ENCODE data around the gene LBP.
"Not testable (repeated sequence)": the region's sequence is repeated elsewhere in the genome, so short reads cannot be mapped to it uniquely, and the experiment has no call there.

The LBP gene

GRCh38 chr20:38407822-38408221 is 61.5 kb downstream of the LBP start:
- not testable (repeated sequence) for H3K27me3 ChIP-seq (ENCODE audit: control insufficient read depth, insufficient read depth, low read length, poor library complexity, severe bottlenecking); H3K36me3 ChIP-seq (ENCODE audit: control insufficient read depth, insufficient read depth, low read length); H3K4me3 ChIP-seq (ENCODE audit: insufficient read depth, low read depth, low read length); H3K4me1 ChIP-seq (ENCODE audit: control insufficient read depth, insufficient read depth, low read length); H3K27ac ChIP-seq (ENCODE audit: insufficient read depth, low read depth, low read length, poor library complexity, severe bottlenecking); H3K9me3 ChIP-seq (ENCODE audit: control insufficient read depth, low read length)
- WGBS, 2 experiments, result 87 to 92% methylated on average over 9 of the region's 9 CpGs

- H3K36me3 ChIP-seq (ENCODE audit: control insufficient read depth, insufficient read depth, low read length), result peaks cover 3% of the 10 kb centered on the region
- no peaks in the 10 kb centered on the region for H3K9me3 ChIP-seq (ENCODE audit: control insufficient read depth, low read length)
- H3K27ac ChIP-seq (ENCODE audit: insufficient read depth, low read depth, low read length, poor library complexity, severe bottlenecking), result no peak overlapping the region
- 93 to 94% methylated on average over 8 to 9 of the region's 9 CpGs for WGBS, 2 experiments
- no peak overlapping the region for H3K4me3 ChIP-seq (ENCODE audit: insufficient read depth, low read depth, low read length)
- no peaks in the 10 kb centered on the region for H3K4me1 ChIP-seq (ENCODE audit: control insufficient read depth, insufficient read depth, low read length)
- H3K27me3 ChIP-seq (ENCODE audit: control insufficient read depth, insufficient read depth, low read length, poor library complexity, severe bottlenecking), result no peaks in the 10 kb centered on the region
Observed at GRCh38 chr20:38412877-38413577, 66.7 kb downstream of the LBP start.

- Histone ChIP-seq H3K9me3 (ENCODE audit: control insufficient read depth, low read length) (no peaks in the 10 kb centered on the region), H3K27ac (ENCODE audit: insufficient read depth, low read depth, low read length, poor library complexity, severe bottlenecking) (no peak overlapping the region), H3K27me3 (ENCODE audit: control insufficient read depth, insufficient read depth, low read length, poor library complexity, severe bottlenecking) (no peaks in the 10 kb centered on the region), H3K36me3 (ENCODE audit: control insufficient read depth, insufficient read depth, low read length) (peaks cover 7% of the 10 kb centered on the region), H3K4me1 (ENCODE audit: control insufficient read depth, insufficient read depth, low read length) (no peaks in the 10 kb centered on the region), H3K4me3 (ENCODE audit: insufficient read depth, low read depth, low read length) (no peak overlapping the region)
- 89 to 92% methylated on average over 14 of the region's 14 CpGs for WGBS, 2 experiments
Observed at GRCh38 chr20:38414769-38415450, 68.6 kb downstream of the LBP start.

- Histone ChIP-seq H3K4me3 (ENCODE audit: insufficient read depth, low read depth, low read length) (no peak overlapping the region), H3K27me3 (ENCODE audit: control insufficient read depth, insufficient read depth, low read length, poor library complexity, severe bottlenecking) (no peaks in the 10 kb centered on the region), H3K4me1 (ENCODE audit: control insufficient read depth, insufficient read depth, low read length) (no peaks in the 10 kb centered on the region), H3K9me3 (ENCODE audit: control insufficient read depth, low read length) (no peaks in the 10 kb centered on the region), H3K36me3 (ENCODE audit: control insufficient read depth, insufficient read depth, low read length) (peaks cover 42% of the 10 kb centered on the region), H3K27ac (ENCODE audit: insufficient read depth, low read depth, low read length, poor library complexity, severe bottlenecking) (no peak overlapping the region)
- 92% methylated on average over 4 of the region's 4 CpGs for WGBS, 2 experiments
Observed at GRCh38 chr20:38418509-38419204, 72.4 kb downstream of the LBP start.

GRCh38 chr20:38420388-38421085 is 74.3 kb downstream of the LBP start:
- Histone ChIP-seq H3K4me3 (ENCODE audit: insufficient read depth, low read depth, low read length) (no peak overlapping the region), H3K27me3 (ENCODE audit: control insufficient read depth, insufficient read depth, low read length, poor library complexity, severe bottlenecking) (no peaks in the 10 kb centered on the region), H3K9me3 (ENCODE audit: control insufficient read depth, low read length) (no peaks in the 10 kb centered on the region), H3K27ac (ENCODE audit: insufficient read depth, low read depth, low read length, poor library complexity, severe bottlenecking) (no peak overlapping the region), H3K4me1 (ENCODE audit: control insufficient read depth, insufficient read depth, low read length) (no peaks in the 10 kb centered on the region), H3K36me3 (ENCODE audit: control insufficient read depth, insufficient read depth, low read length) (peaks cover 58% of the 10 kb centered on the region)
- 94 to 96% methylated on average over 9 of the region's 9 CpGs for WGBS, 2 experiments

GRCh38 chr20:38421915-38422314 is 75.6 kb downstream of the LBP start:
- H3K4me3 ChIP-seq (ENCODE audit: insufficient read depth, low read depth, low read length), result no peak overlapping the region
- no peaks in the 10 kb centered on the region for H3K27me3 ChIP-seq (ENCODE audit: control insufficient read depth, insufficient read depth, low read length, poor library complexity, severe bottlenecking)
- no peak overlapping the region for H3K27ac ChIP-seq (ENCODE audit: insufficient read depth, low read depth, low read length, poor library complexity, severe bottlenecking)
- H3K9me3 ChIP-seq (ENCODE audit: control insufficient read depth, low read length), result no peaks in the 10 kb centered on the region
- H3K36me3 ChIP-seq (ENCODE audit: control insufficient read depth, insufficient read depth, low read length), result peaks cover 64% of the 10 kb centered on the region
- no peaks in the 10 kb centered on the region for H3K4me1 ChIP-seq (ENCODE audit: control insufficient read depth, insufficient read depth, low read length)
- WGBS, 2 experiments, result 80 to 85% methylated on average over 10 of the region's 10 CpGs

- H3K27ac ChIP-seq (ENCODE audit: insufficient read depth, low read depth, low read length, poor library complexity, severe bottlenecking), result no peak overlapping the region
- H3K4me3 ChIP-seq (ENCODE audit: insufficient read depth, low read depth, low read length), result no peak overlapping the region
- H3K36me3 ChIP-seq (ENCODE audit: control insufficient read depth, insufficient read depth, low read length), result peaks cover 76% of the 10 kb centered on the region
- 93% methylated on average over 4 of the region's 4 CpGs for WGBS, 2 experiments
- no peaks in the 10 kb centered on the region for H3K27me3 ChIP-seq (ENCODE audit: control insufficient read depth, insufficient read depth, low read length, poor library complexity, severe bottlenecking)
- H3K9me3 ChIP-seq (ENCODE audit: control insufficient read depth, low read length), result no peaks in the 10 kb centered on the region
- H3K4me1 ChIP-seq (ENCODE audit: control insufficient read depth, insufficient read depth, low read length), result no peaks in the 10 kb centered on the region
Observed at GRCh38 chr20:38423541-38423940, 77.3 kb downstream of the LBP start.

GRCh38 chr20:38424401-38424800 is 78.1 kb downstream of the LBP start:
- Histone ChIP-seq H3K27me3 (ENCODE audit: control insufficient read depth, insufficient read depth, low read length, poor library complexity, severe bottlenecking) (no peaks in the 10 kb centered on the region), H3K27ac (ENCODE audit: insufficient read depth, low read depth, low read length, poor library complexity, severe bottlenecking) (no peak overlapping the region), H3K4me3 (ENCODE audit: insufficient read depth, low read depth, low read length) (no peak overlapping the region), H3K4me1 (ENCODE audit: control insufficient read depth, insufficient read depth, low read length) (no peaks in the 10 kb centered on the region), H3K36me3 (ENCODE audit: control insufficient read depth, insufficient read depth, low read length) (peaks cover 84% of the 10 kb centered on the region), H3K9me3 (ENCODE audit: control insufficient read depth, low read length) (no peaks in the 10 kb centered on the region)
- WGBS, 2 experiments, result 93 to 100% methylated on average over 1 of the region's 1 CpG

- Histone ChIP-seq H3K4me1 (ENCODE audit: control insufficient read depth, insufficient read depth, low read length) (no peaks in the 10 kb centered on the region), H3K36me3 (ENCODE audit: control insufficient read depth, insufficient read depth, low read length) (peaks cover 85% of the 10 kb centered on the region), H3K27me3 (ENCODE audit: control insufficient read depth, insufficient read depth, low read length, poor library complexity, severe bottlenecking) (no peaks in the 10 kb centered on the region), H3K4me3 (ENCODE audit: insufficient read depth, low read depth, low read length) (no peak overlapping the region), H3K27ac (ENCODE audit: insufficient read depth, low read depth, low read length, poor library complexity, severe bottlenecking) (no peak overlapping the region), H3K9me3 (ENCODE audit: control insufficient read depth, low read length) (no peaks in the 10 kb centered on the region)
- 90 to 93% methylated on average over 15 of the region's 15 CpGs for WGBS, 2 experiments
Observed at GRCh38 chr20:38426006-38426897, 80.0 kb downstream of the LBP start.

Data from ectodermal cell (in vitro differentiated cells).